SU-DHL-6 (cell line): ENCODE measurements around the gene ZMIZ1.

ENCODE experiments used
- CTCF ChIP-seq: fragments of 200-600 bp; sonication (generic); IDR thresholded peaks from one replicate; pipeline ENCODE4 v1.5.1; 2017; ENCODE audit warnings: antibody characterized with exemption, mild to moderate bottlenecking, low read length, moderate library complexity; ENCODE audit not compliant: insufficient read depth, poor library complexity, severe bottlenecking
- EZH2phosphoT487 ChIP-seq: fragments of 200-600 bp; sonication (generic), shearing (Covaris generic); conservative IDR thresholded peaks from 2 replicates; pipeline ENCODE4 v1.6.1; 2018; ENCODE audit warnings: mild to moderate bottlenecking, antibody characterized with exemption, low read length, moderate library complexity, mixed read lengths

- no peak for TF ChIP-seq CTCF
- TF ChIP-seq EZH2phosphoT487, result no peak
Observed at GRCh38 chr10:79252450-79252849, 183.7 kb downstream of the ZMIZ1 start.
